Left renal cortex interstitium (tissue), 4 donors: Measurements from ENCODE around the gene MCOLN1. TPM values are rescaled to one million over a fixed set of nuclear protein-coding genes. Genes with fewer than 3 reads are reported as not detected.

Source experiments
- DNase-seq, 4 donors: peaks; one replicate each; pipeline ENCODE4 v3.0.0-alpha.2; 2013; ENCODE audit warnings: low read depth in 4 of 4, low spot score in 2 of 4, missing footprints in 1 of 4
- polyA plus RNA-seq, 4 donors: library from polyadenylated mRNA; unstranded; fragments of 120-200 nt; gene quantifications; one replicate each; pipeline ENCODE4 v1.2.1, GENCODE V29; 2013; ENCODE audit not compliant: insufficient read length in 4 of 4

MCOLN1 gene
- polyA plus RNA-seq, 4 donors = 12.3 to 24.0 (median 18.8) TPM

- DNase-seq = no peak
These were observed 18.5 kb downstream of the MCOLN1 start for GRCh38 chr19:7540761-7541474.

- no peak for DNase-seq
These were observed 19.0 kb downstream of the MCOLN1 start for GRCh38 chr19:7541475-7541824.

GRCh38 chr19:7541828-7542443 is 19.5 kb downstream of the MCOLN1 start:
- no peak for DNase-seq

- no peak for DNase-seq
These were observed 20.3 kb downstream of the MCOLN1 start for GRCh38 chr19:7542556-7543348.

- no peak for DNase-seq
These were observed 22.2 kb downstream of the MCOLN1 start for GRCh38 chr19:7544626-7545025.

- no peak for DNase-seq
These were observed 22.9 kb downstream of the MCOLN1 start for GRCh38 chr19:7545300-7545699.

- DNase-seq = no peak
These were observed 23.5 kb downstream of the MCOLN1 start for GRCh38 chr19:7545904-7546303.

- DNase-seq = no peak
These were observed 24.7 kb downstream of the MCOLN1 start for GRCh38 chr19:7547159-7547558.

- no peak for DNase-seq
These were observed 27.2 kb downstream of the MCOLN1 start for GRCh38 chr19:7549429-7550148.

- DNase-seq = no peak
These were observed 27.8 kb downstream of the MCOLN1 start for GRCh38 chr19:7550169-7550770.

- peak in 3 of 4 donors; percentile 69 to 92 (median 83) for DNase-seq
These were observed 28.8 kb downstream of the MCOLN1 start for GRCh38 chr19:7550987-7551761.

- DNase-seq = no peak
These were observed 30.4 kb downstream of the MCOLN1 start for GRCh38 chr19:7552781-7553180.

GRCh38 chr19:7554565-7554964 is 32.1 kb downstream of the MCOLN1 start:
- DNase-seq = no peak

- no peak for DNase-seq
These were observed 32.8 kb downstream of the MCOLN1 start for GRCh38 chr19:7554990-7555864.

- DNase-seq = no peak
These were observed 34.4 kb downstream of the MCOLN1 start for GRCh38 chr19:7556696-7557315.

- no peak for DNase-seq
These were observed 36.2 kb downstream of the MCOLN1 start for GRCh38 chr19:7558667-7559066.

GRCh38 chr19:7559102-7559501 is 36.7 kb downstream of the MCOLN1 start:
- DNase-seq = no peak

- DNase-seq = no peak
These were observed 37.8 kb downstream of the MCOLN1 start for GRCh38 chr19:7560255-7560654.
